ENCODE data around the gene KRTAP10-11.
"Not testable (repeated sequence)": the region's sequence is repeated elsewhere in the genome, so short reads cannot be mapped to it uniquely, and the experiment has no call there.

Gene KRTAP10-11, protein sequence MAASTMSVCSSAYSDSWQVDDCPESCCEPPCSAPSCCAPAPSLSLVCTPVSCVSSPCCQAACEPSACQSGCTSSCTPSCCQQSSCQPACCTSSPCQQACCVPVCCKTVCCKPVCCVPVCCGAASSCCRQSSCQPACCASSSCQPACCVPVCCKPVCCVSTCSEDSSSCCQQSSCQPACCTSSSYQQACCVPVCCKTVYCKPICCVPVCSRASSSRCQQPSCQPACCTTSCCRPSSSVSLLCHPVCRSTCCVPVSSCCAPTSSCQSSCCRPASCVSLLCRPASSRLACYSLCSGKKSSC

DNA sequence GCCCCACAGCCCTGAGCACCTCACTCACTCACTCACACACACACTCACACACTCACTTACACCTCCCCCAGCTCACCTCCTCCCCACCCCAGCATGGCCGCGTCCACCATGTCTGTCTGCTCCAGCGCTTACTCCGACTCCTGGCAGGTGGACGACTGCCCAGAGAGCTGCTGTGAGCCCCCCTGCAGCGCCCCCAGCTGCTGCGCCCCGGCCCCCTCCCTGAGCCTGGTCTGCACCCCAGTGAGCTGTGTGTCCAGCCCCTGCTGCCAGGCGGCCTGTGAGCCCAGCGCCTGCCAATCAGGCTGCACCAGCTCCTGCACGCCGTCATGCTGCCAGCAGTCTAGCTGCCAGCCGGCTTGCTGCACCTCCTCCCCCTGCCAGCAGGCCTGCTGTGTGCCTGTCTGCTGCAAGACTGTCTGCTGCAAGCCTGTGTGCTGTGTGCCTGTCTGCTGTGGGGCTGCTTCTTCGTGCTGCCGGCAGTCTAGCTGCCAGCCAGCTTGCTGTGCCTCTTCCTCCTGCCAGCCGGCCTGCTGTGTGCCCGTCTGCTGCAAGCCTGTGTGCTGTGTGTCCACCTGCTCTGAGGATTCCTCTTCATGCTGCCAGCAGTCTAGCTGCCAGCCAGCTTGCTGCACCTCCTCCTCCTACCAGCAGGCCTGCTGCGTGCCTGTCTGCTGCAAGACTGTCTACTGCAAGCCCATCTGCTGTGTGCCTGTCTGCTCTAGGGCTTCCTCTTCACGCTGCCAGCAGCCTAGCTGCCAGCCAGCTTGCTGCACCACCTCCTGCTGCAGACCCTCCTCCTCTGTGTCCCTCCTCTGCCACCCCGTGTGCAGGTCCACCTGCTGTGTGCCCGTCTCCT, at the start of gene KRTAP10-11:
TSS of gene KRTAP10-11 (plus strand) at position 49 of the 856 bp plus-strand sequence. CDS start at position 94, 45 bp downstream.
- Histone ChIP-seq H3K4me1 (peaks cover 34% of the 10 kb centered on the region), H3K9me3 (peaks cover 55% of the 10 kb centered on the region), H3K4me2 (peak within 1 kb of the TSS; percentile 12; the same call in 1 of the 2 replicates), H3K9ac (0 out of 2 replicates have a peak within 1 kb of the TSS, but pooled peaks have one; percentile 15)
- not testable (repeated sequence) for H3K27ac ChIP-seq, H4K20me1 ChIP-seq, H3K4me3 ChIP-seq, H3K36me3 ChIP-seq, H3K27me3 ChIP-seq

DNA sequence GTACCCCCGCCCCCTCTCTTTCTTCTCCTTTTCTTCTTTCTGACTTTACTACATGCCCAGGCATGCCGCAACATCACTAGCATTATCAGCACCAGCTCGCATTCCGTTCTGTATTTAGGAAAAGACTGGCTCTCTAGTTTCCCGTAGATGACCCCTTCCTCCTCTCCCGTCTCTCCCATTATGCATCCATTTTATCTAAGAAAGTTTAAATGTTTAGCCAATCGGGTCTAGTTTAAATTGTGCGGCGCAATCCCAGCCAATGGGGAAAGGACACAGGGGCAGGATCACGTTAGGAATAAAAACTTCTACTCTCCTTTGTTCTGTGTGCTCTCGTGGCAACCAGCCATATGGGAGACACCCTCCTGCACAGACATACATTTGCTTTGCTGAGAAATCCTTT, 48.2 kb upstream of the KRTAP10-11 start:
- Histone ChIP-seq H3K4me1 (peaks cover 24% of the 10 kb centered on the region), H3K27ac (no peak overlapping the region), H3K36me3 (no peaks in the 10 kb centered on the region), H3K27me3 (no peaks in the 10 kb centered on the region), H4K20me1 (no peaks in the 10 kb centered on the region), H3K9ac (no peak overlapping the region), H3K4me2 (no peak overlapping the region), H3K9me3 (no peaks in the 10 kb centered on the region), H3K4me3 (no peak overlapping the region)
- no peak for TF ChIP-seq Cebpa-rat (IDR thresholded peaks at IDR 0.05)

DNA sequence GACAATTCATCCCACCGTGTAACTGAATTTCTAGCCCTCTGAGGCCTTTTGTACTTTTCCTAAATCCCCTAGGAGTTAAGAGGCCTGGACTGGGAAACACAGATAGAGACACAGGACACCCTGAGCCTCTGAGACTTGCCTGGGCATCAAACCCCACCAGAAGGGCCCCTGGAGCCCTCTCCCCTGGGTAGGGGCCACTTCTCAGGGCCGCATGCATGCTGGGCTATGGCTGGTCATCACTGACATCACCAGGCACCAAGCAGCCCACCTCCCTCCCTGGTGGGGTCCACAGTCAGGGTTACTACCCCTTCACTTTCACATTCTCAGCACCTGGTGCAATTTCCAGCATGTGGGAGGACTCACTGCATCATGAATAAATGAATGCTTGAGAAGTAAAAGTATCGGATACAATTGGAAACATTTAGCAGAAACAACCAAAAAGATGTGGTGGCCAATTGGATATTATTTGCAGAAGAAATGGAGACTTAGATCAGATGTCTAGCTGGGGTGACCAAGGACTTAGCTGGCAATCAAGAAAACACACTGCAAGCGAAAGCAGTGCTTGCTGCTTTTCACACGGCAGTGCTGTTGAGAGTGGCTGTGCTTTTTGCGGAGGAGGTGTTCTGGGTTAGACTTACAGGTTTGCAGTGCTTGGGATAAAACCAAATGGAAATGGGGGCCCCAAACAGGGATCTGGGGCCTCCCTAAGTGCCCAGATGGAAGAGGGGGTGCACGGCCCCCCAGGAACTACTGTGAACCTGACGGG, 46.8 kb upstream of the KRTAP10-11 start:
- Histone ChIP-seq H3K27ac (no peak overlapping the region), H3K4me1 (peaks cover 10% of the 10 kb centered on the region), H4K20me1 (no peaks in the 10 kb centered on the region), H3K9ac (no peak overlapping the region), H3K9me3 (peaks cover 7% of the 10 kb centered on the region), H3K27me3 (no peaks in the 10 kb centered on the region), H3K4me3 (no peak overlapping the region), H3K36me3 (no peaks in the 10 kb centered on the region), H3K4me2 (no peak overlapping the region)
- TF ChIP-seq Cebpa-rat (IDR thresholded peaks at IDR 0.05), result no peak

DNA sequence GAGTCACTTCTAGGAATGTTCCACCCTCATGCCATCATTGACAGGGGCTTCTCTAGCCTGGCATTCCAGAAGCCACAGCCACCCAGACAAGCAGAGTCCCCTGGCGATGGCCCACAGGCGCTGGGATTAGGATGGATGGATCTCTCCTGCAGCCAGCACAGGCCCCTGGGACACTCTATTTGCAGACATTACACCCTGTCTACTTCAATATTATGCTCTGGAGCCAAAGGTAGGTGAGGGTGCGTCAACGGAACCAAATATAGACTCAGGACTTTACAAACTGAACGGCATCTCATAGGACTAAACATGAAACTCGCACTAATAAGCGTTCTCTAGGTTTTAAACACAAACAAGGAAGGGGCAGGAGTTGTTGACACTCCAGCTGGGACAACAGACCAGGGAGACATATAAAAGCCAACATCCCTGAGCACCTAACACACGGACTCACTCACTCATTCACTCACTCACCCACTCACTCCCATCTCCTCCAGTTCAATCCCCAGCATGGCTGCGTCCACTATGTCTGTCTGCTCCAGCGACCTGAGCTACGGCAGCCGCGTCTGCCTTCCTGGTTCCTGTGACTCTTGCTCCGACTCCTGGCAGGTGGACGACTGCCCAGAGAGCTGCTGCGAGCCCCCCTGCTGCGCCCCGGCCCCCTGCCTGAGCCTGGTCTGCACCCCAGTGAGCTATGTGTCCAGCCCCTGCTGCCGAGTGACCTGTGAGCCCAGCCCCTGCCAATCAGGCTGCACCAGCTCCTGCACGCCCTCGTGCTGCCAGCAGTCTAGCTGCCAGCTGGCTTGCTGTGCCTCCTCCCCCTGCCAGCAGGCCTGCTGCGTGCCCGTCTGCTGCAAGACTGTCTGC, 45.9 kb upstream of the KRTAP10-11 start, which contains the start of gene KRTAP10-7:
TSS of gene KRTAP10-7 (plus strand) at position 480 of the 861 bp plus-strand sequence. CDS start at position 505, 25 bp downstream.
- not testable (repeated sequence) for H3K27me3 ChIP-seq, H3K4me3 ChIP-seq, H3K27ac ChIP-seq, H3K9ac ChIP-seq, H3K4me1 ChIP-seq, H4K20me1 ChIP-seq, H3K36me3 ChIP-seq, H3K4me2 ChIP-seq
- H3K9me3 ChIP-seq, result peaks cover 11% of the 10 kb centered on the region

DNA sequence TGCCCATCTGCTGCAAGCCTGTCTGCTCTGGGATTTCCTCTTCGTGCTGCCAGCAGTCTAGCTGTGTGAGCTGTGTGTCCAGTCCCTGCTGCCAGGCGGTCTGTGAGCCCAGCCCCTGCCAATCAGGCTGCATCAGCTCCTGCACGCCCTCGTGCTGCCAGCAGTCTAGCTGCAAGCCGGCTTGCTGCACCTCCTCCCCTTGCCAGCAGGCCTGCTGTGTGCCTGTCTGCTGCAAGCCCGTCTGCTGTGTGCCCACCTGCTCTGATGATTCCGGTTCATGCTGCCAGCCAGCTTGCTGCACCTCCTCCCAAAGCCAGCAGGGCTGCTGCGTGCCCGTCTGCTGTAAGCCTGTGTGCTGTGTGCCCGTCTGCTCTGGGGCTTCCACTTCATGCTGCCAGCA, 45.1 kb upstream of the KRTAP10-11 start:
- H4K20me1 ChIP-seq, H3K27ac ChIP-seq, H3K4me3 ChIP-seq, H3K27me3 ChIP-seq, H3K4me1 ChIP-seq, H3K36me3 ChIP-seq, H3K4me2 ChIP-seq, H3K9ac ChIP-seq: not testable (repeated sequence)
- peaks cover 11% of the 10 kb centered on the region for H3K9me3 ChIP-seq

DNA sequence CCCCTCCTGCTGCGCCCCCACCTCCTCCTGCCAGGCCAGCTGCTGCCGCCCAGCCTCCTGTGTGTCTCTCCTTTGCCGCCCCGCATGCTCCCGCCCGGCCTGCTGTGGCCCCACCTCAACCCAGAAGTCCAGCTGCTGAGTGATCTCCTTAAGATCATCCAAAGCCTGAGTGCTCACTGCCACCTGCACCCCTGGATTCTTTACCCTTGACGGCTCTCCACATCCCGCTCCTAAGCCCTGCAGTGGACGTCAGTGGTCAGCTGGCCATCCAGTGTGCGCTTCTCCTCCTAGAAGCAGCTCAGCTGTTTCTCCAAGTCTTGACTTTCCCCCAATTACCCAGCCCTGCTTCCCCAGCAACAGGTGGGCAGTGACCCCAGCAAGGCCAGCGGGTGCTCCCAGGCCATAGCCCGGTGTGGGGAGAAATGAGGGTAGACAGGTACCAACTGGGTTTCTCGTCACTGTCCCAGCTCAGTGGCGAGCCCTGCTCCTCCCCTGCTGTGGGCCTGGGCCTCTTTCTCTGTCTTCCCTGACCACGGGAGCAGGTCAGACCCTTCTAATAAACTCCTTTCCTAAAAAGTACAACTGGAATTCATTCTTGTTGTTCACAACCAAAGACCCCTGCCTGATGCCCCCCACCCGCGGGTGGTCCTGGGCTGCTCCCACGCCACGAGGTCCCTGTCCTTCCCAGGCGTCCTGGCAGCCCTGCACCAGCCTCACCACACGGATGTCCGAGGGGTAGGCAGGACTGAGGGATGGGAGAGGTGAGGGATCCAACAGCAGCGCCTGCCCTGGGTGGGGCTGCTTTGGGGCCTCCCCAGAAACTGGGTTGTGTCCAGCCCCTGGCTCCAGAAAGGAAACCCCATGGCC, 44.4 kb upstream of the KRTAP10-11 start:
- H3K4me1 ChIP-seq, result no peaks in the 10 kb centered on the region
- no peak overlapping the region for H3K27ac ChIP-seq
- H3K36me3 ChIP-seq, result no peaks in the 10 kb centered on the region
- no peak overlapping the region for H3K4me2 ChIP-seq
- no peaks in the 10 kb centered on the region for H4K20me1 ChIP-seq
- H3K9ac ChIP-seq, result no peak overlapping the region
- peaks cover 11% of the 10 kb centered on the region for H3K9me3 ChIP-seq
- no peak overlapping the region for H3K4me3 ChIP-seq
- no peaks in the 10 kb centered on the region for H3K27me3 ChIP-seq
- TF ChIP-seq Cebpa-rat (IDR thresholded peaks at IDR 0.05), result no peak

DNA sequence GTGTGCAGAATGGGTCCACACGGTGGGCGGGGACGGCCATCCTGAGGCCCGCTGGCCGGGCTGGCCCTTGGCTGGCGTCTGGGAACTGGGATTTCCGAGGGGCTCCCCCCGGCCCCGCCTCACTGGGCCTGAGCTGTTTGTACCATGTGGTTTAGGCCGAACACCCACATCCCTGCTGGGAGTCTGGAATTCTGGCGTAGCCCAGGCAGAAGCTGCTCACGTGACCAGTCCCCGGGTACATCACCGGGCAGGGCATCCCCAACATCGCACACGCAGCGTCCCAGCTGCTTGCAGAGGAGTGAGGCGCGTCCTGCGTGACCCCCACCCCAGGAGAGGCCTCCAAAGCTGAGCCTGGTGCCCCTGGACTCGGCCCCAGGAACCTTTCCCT, 43.8 kb upstream of the KRTAP10-11 start:
- Histone ChIP-seq H3K9me3 (peaks cover 11% of the 10 kb centered on the region), H3K4me3 (no peak overlapping the region), H3K27ac (no peak overlapping the region), H3K4me1 (no peaks in the 10 kb centered on the region), H4K20me1 (no peaks in the 10 kb centered on the region), H3K9ac (no peak overlapping the region), H3K4me2 (no peak overlapping the region), H3K27me3 (no peaks in the 10 kb centered on the region), H3K36me3 (no peaks in the 10 kb centered on the region)
- no peak for TF ChIP-seq Cebpa-rat (IDR thresholded peaks at IDR 0.05)

DNA sequence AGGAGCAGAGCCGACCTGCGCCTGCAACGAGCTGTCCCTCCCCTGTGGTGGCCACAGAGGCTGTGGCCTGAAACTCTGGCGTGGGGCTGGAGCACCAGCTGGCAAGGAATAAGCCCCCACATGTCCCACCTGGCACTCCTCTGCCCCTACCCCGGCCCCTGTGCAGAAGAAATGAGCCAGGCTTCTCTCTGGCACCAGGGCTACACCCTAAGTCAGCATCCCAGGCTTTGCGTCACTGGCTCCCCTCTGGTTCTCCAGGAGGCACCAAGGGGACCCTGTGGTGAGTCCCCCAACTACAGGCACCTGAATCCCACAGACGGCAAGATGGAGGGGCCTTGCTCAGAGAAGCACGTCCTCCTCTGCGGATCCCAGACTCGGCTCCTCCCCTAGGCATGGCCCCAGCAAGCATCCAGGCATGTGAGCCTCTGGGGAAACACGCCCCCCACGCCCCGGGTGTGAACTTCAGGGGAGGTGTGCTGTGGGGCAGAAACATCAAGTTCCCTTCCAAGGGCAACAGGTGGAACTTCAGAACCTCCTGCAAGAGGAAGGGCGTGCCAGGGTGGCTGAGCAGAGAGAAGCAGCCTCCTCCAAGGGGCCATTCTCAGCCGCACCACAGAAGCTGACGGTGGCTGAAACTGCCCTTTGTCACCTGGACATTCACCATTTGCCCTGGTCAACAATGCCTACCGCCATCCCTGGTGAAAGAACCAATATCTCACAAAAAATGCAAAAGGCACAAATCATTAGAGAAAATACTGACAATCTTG, 42.9 kb upstream of the KRTAP10-11 start:
- Histone ChIP-seq H3K4me3 (no peak overlapping the region), H3K4me1 (no peaks in the 10 kb centered on the region), H3K27ac (no peak overlapping the region), H4K20me1 (no peaks in the 10 kb centered on the region), H3K9ac (no peak overlapping the region), H3K4me2 (no peak overlapping the region), H3K36me3 (no peaks in the 10 kb centered on the region), H3K9me3 (peaks cover 11% of the 10 kb centered on the region), H3K27me3 (no peaks in the 10 kb centered on the region)
- no peak for TF ChIP-seq Cebpa-rat (IDR thresholded peaks at IDR 0.05)
